ENCODE data around the gene PI4K2A. TPM values are rescaled to one million over a fixed set of nuclear protein-coding genes. Genes with fewer than 3 reads are reported as not detected.

Gene PI4K2A
- total RNA-seq, 3 donors from 2014 or later: 11.2 to 13.7 (median 11.7) TPM

- DNase-seq (no peak), ATAC-seq (no peak)
- intact Hi-C loops (cut with DNase I, micrococcal nuclease): no loop called here
- Histone ChIP-seq H3K4me3 (no peak overlapping the region), H3K9me3 (no peaks in the 10 kb centered on the region), H3K36me3 (ENCODE audit: low read depth) (no peaks in the 10 kb centered on the region), H3K4me1 (ENCODE audit: low read depth) (peaks cover 7% of the 10 kb centered on the region)
- TF ChIP-seq, protein P1, sequence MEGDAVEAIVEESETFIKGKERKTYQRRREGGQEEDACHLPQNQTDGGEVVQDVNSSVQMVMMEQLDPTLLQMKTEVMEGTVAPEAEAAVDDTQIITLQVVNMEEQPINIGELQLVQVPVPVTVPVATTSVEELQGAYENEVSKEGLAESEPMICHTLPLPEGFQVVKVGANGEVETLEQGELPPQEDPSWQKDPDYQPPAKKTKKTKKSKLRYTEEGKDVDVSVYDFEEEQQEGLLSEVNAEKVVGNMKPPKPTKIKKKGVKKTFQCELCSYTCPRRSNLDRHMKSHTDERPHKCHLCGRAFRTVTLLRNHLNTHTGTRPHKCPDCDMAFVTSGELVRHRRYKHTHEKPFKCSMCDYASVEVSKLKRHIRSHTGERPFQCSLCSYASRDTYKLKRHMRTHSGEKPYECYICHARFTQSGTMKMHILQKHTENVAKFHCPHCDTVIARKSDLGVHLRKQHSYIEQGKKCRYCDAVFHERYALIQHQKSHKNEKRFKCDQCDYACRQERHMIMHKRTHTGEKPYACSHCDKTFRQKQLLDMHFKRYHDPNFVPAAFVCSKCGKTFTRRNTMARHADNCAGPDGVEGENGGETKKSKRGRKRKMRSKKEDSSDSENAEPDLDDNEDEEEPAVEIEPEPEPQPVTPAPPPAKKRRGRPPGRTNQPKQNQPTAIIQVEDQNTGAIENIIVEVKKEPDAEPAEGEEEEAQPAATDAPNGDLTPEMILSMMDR (IDR thresholded peaks at IDR 0.05): no peak
These were observed 67.7 kb downstream of the PI4K2A start for GRCh38 chr10:97708167-97708566.

- peak in 2 of 3 donors; percentile 66 to 93 for DNase-seq
- intact Hi-C loops (cut with DNase I, micrococcal nuclease): no loop called here
- TF ChIP-seq, protein P1 (IDR thresholded peaks at IDR 0.05): peak; percentile 62
- peaks cover 9% of the 10 kb centered on the region for H3K4me1 ChIP-seq (ENCODE audit: low read depth)
- H3K36me3 ChIP-seq (ENCODE audit: low read depth): no peaks in the 10 kb centered on the region
- H3K4me3 ChIP-seq: no peak overlapping the region
- no peaks in the 10 kb centered on the region for H3K9me3 ChIP-seq
- ATAC-seq: no peak
These were observed 68.8 kb downstream of the PI4K2A start for GRCh38 chr10:97708976-97709946.

GRCh38 chr10:97711640-97712572 is 71.4 kb downstream of the PI4K2A start:
- intact Hi-C loops (cut with DNase I, micrococcal nuclease): no loop called here
- no peak overlapping the region for H3K4me3 ChIP-seq
- ATAC-seq (no peak), DNase-seq (no peak)
- H3K4me1 ChIP-seq (ENCODE audit: low read depth): peaks cover 27% of the 10 kb centered on the region
- H3K9me3 ChIP-seq: no peaks in the 10 kb centered on the region
- H3K36me3 ChIP-seq (ENCODE audit: low read depth): no peaks in the 10 kb centered on the region
- TF ChIP-seq, protein P1 (IDR thresholded peaks at IDR 0.05): no peak

GRCh38 chr10:97713339-97713825 is 72.9 kb downstream of the PI4K2A start, which contains the start of gene MARVELD1:
Gene MARVELD1, plus strand, starts transcription at chr10:97713730. Its CDS starts 147 bp downstream, at chr10:97713877.
- no peaks in the 10 kb centered on the region for H3K36me3 ChIP-seq (ENCODE audit: low read depth)
- ATAC-seq (peak; percentile 26), DNase-seq (peak; percentile 76 to 79 (median 79))
- TF ChIP-seq, protein P1 (IDR thresholded peaks at IDR 0.05): no peak
- no peaks in the 10 kb centered on the region for H3K9me3 ChIP-seq
- peaks cover 38% of the 10 kb centered on the region for H3K4me1 ChIP-seq (ENCODE audit: low read depth)
- H3K4me3 ChIP-seq: peak within 1 kb of the TSS; percentile 25
- intact Hi-C loops (cut with DNase I, micrococcal nuclease): no loop called here

GRCh38 chr10:97713826-97714400 is 73.4 kb downstream of the PI4K2A start:
- H3K9me3 ChIP-seq: no peaks in the 10 kb centered on the region
- DNase-seq (peak; percentile 78 to 85 (median 84)), ATAC-seq (peak; percentile 68)
- peaks cover 43% of the 10 kb centered on the region for H3K4me1 ChIP-seq (ENCODE audit: low read depth)
- peak overlapping the region; percentile 25 for H3K4me3 ChIP-seq
- no peaks in the 10 kb centered on the region for H3K36me3 ChIP-seq (ENCODE audit: low read depth)
- TF ChIP-seq, protein P1 (IDR thresholded peaks at IDR 0.05): no peak
- intact Hi-C loops (cut with DNase I, micrococcal nuclease): no loop called here

Measured in mucosa of descending colon (tissue), 3 donors.